ENCODE data around the gene ATG5.

DNA sequence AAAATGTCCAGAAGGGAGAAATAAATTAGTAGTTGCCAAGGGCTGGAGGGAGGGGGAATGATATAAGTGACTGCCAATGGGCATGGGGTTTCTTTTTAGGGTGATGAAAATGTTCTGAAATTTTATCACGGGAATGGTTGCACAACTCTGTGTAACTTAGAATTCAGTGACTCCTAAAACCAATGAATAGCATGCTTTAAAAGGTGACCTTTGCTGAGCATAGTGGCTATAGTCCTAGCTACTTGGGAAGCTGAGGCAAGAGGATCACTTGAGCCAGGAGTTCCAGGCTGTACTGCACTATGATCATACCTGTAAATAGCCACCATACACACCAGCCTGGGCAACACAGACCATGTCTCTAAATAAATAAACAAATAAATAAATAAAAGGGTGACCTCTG is 109.0 kb downstream of the ATG5 start:
- TF ChIP-seq CTCF (IDR thresholded peaks at IDR 0.05) (no peak), POLR2A (IDR thresholded peaks at IDR 0.05) (no peak)
